BLaER1 (cell line): Measurements from ENCODE around the gene APC2.

ENCODE experiments used
- H3K27ac ChIP-seq: shearing (Covaris generic); formaldehyde crosslinking; 2 replicates; pipeline ENCODE4 v1.8.1; 2022
- H3K27me3 ChIP-seq: shearing (Covaris generic); formaldehyde crosslinking; 2 replicates; pipeline ENCODE4 v1.8.1; 2022
- H3K36me3 ChIP-seq: shearing (Covaris generic); formaldehyde crosslinking; 2 replicates; pipeline ENCODE4 v1.8.1; 2022
- H3K4me1 ChIP-seq: shearing (Covaris generic); formaldehyde crosslinking; 2 replicates; pipeline ENCODE4 v1.8.1; 2022
- H3K4me2 ChIP-seq: shearing (Covaris generic); formaldehyde crosslinking; 2 replicates; pipeline ENCODE4 v1.8.1; 2022
- H3K4me3 ChIP-seq: shearing (Covaris generic); formaldehyde crosslinking; 2 replicates; pipeline ENCODE4 v1.8.1; 2022
- H3K9ac ChIP-seq: shearing (Covaris generic); formaldehyde crosslinking; 2 replicates; pipeline ENCODE4 v1.8.1; 2022
- H3K9me3 ChIP-seq: shearing (Covaris generic); formaldehyde crosslinking; 2 replicates; pipeline ENCODE4 v1.8.1; 2022
- H4K20me1 ChIP-seq: shearing (Covaris generic); formaldehyde crosslinking; 2 replicates; pipeline ENCODE4 v1.8.1; 2022
- Cebpa-rat ChIP-seq: shearing (Covaris generic); IDR thresholded peaks from 2 replicates; pipeline ENCODE4 v1.8.1; 2022

The APC2 gene

DNA sequence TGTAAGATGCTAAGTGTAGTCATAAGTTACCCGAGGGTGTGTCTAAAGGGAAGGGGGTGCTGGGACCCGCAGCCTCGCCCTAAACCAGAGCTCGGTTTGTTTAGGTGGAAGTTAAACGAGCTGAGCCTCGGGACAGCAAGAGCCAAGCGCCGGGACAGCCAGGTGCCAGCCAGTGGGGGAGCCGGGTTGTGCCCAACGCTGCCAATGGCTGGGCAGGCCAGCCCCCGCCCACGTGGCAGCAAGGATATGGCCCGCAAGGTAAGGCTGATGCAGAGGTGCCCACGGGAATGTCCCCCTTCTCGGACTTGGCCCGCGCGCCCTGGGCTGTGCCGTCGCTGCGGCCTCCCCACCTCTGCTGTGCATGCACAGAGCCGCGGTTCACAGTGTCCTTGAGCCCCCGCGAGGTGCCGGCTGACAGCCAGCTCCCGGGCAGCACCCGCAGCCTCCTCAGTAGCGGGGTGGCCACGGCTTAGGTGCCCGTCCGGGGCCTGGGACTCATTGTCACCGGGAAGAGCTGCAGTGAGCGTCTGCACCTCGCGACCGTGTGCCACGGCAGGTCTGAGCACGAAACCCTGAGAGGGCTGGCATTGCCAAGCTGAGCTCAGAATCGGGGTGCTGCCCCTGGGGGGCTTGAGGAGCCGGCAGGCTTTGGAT lies 21.1 kb upstream of the APC2 start:
- peak overlapping the region; percentile 63; the same call in 1 of the 2 replicates for H3K9ac ChIP-seq
- peak overlapping the region; percentile 58 for H3K27ac ChIP-seq
- no peaks in the 10 kb centered on the region for H3K27me3 ChIP-seq
- H3K4me3 ChIP-seq, result no peak overlapping the region
- H3K4me1 ChIP-seq, result peaks cover 63% of the 10 kb centered on the region
- H3K9me3 ChIP-seq, result no peaks in the 10 kb centered on the region
- peak overlapping the region; percentile 94 for H3K4me2 ChIP-seq
- H4K20me1 ChIP-seq, result peaks cover 99% of the 10 kb centered on the region
- H3K36me3 ChIP-seq, result peaks cover 78% of the 10 kb centered on the region
- no peak for TF ChIP-seq Cebpa-rat

DNA sequence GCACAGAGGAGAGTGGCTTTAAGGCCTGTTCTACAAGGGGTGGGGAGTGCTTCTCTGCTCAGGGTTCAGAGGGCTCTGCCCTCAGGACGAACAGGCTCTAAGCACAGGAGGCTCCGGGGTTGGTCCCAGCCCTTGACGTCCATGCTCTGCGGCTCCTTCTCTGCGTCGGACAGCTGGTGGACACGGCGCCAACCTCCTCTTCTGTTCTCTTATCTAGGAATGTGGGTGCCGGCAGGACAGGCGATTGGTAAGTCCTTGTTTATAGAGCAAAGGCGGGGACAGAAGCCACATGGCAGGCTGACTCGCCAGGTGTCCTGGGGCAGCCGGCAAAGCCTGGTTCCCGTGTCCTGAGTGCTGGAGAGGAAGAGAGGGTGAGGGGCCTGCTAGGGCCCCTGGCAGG lies 20.2 kb upstream of the APC2 start:
- Histone ChIP-seq H4K20me1 (peaks cover 99% of the 10 kb centered on the region), H3K9ac (peak overlapping the region; percentile 43; the same call in 1 of the 2 replicates), H3K27me3 (no peaks in the 10 kb centered on the region), H3K9me3 (no peaks in the 10 kb centered on the region), H3K4me1 (peaks cover 58% of the 10 kb centered on the region), H3K36me3 (peaks cover 80% of the 10 kb centered on the region), H3K4me2 (peak overlapping the region; percentile 94; the same call in 1 of the 2 replicates), H3K27ac (peak overlapping the region; percentile 58), H3K4me3 (no peak overlapping the region)
- TF ChIP-seq Cebpa-rat, result no peak

DNA sequence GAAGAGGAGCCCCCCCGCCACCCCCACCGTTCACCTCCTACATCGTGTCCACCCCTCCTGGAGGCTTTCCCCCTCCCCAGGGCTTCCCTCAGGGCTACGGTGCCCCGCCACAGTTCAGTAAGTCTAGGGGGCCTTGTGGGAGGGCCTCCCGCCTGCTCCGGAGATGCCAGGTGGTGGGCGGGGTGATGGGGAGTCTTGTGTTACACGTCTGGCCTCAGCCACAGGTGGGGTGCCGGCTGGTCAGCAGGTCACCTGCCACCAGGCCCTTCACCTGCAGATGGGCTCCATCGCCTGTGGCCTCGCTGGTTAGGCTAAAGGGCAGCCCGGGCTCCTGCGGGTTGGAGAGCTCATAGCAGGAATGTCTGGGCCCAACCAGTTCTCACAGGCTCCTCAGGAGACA lies 19.7 kb upstream of the APC2 start:
- Histone ChIP-seq H3K9ac (0 out of 2 replicates have a peak overlapping the region, but pooled peaks have one; percentile 43), H3K4me1 (peaks cover 53% of the 10 kb centered on the region), H3K36me3 (peaks cover 79% of the 10 kb centered on the region), H4K20me1 (peaks cover 99% of the 10 kb centered on the region), H3K4me2 (no peak overlapping the region), H3K27me3 (no peaks in the 10 kb centered on the region), H3K27ac (no peak overlapping the region), H3K4me3 (no peak overlapping the region), H3K9me3 (no peaks in the 10 kb centered on the region)
- TF ChIP-seq Cebpa-rat, result no peak

DNA sequence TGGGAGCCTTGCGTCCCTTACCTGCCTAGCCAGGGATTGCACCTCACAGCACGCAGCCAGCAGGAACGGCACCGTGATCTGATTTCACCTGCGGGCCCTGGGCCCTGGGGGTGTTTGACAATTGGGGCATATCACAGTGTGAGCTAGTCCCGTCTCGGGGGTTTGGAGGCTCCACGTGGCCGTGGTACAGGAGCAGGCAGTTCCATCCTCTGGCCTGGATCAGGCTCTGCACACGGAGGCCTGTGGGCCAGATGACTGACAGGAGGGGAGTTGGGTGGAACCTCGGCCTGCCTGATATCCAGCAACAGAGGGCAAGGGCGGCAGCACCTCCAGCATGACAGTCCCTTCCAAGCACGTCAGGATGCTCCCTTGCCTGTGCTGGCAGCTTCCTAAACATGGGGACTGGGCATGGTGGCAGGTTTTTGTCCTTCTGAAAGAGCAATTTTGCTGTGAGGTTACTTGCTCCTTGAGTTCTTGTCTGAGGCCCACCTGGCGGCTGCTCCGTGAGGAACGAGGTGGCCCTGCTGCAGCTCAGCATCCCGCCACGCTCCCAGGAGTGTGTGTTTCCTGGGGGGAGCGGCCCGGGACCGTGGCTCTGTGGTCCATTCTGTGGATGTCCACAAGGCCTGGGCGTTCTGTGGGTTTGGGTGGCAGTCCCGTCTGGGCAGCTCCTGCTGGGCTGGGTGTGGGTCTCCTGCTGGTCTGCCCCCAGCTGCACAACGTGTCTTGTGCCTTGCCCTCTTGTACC lies 18.0 kb upstream of the APC2 start:
- Histone ChIP-seq H3K36me3 (peaks cover 77% of the 10 kb centered on the region), H3K9me3 (no peaks in the 10 kb centered on the region), H3K27me3 (no peaks in the 10 kb centered on the region), H3K4me2 (no peak overlapping the region), H3K4me3 (no peak overlapping the region), H3K4me1 (peaks cover 50% of the 10 kb centered on the region), H3K9ac (no peak overlapping the region), H4K20me1 (peaks cover 99% of the 10 kb centered on the region), H3K27ac (no peak overlapping the region)
- TF ChIP-seq Cebpa-rat, result no peak

DNA sequence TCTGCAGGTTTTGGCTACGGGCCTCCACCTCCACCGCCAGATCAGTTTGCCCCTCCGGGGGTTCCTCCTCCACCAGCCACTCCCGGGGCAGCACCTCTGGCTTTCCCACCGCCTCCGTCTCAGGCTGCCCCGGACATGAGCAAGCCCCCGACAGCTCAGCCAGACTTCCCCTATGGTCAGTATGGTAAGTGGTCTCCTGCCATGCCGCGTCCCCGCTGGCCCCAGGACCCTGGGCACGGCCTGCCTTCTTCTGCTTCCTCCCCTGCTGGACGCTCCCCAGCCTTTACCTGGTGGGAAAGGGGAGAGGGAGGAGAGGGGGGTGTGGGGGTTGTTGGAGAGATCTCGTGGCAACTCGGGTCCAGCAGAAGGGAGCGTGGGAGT lies 17.4 kb upstream of the APC2 start:
- Histone ChIP-seq H3K4me1 (peaks cover 50% of the 10 kb centered on the region), H3K9ac (no peak overlapping the region), H3K36me3 (peaks cover 77% of the 10 kb centered on the region), H3K4me2 (no peak overlapping the region), H3K4me3 (no peak overlapping the region), H3K27me3 (no peaks in the 10 kb centered on the region), H4K20me1 (peaks cover 99% of the 10 kb centered on the region), H3K9me3 (no peaks in the 10 kb centered on the region), H3K27ac (no peak overlapping the region)
- no peak for TF ChIP-seq Cebpa-rat

DNA sequence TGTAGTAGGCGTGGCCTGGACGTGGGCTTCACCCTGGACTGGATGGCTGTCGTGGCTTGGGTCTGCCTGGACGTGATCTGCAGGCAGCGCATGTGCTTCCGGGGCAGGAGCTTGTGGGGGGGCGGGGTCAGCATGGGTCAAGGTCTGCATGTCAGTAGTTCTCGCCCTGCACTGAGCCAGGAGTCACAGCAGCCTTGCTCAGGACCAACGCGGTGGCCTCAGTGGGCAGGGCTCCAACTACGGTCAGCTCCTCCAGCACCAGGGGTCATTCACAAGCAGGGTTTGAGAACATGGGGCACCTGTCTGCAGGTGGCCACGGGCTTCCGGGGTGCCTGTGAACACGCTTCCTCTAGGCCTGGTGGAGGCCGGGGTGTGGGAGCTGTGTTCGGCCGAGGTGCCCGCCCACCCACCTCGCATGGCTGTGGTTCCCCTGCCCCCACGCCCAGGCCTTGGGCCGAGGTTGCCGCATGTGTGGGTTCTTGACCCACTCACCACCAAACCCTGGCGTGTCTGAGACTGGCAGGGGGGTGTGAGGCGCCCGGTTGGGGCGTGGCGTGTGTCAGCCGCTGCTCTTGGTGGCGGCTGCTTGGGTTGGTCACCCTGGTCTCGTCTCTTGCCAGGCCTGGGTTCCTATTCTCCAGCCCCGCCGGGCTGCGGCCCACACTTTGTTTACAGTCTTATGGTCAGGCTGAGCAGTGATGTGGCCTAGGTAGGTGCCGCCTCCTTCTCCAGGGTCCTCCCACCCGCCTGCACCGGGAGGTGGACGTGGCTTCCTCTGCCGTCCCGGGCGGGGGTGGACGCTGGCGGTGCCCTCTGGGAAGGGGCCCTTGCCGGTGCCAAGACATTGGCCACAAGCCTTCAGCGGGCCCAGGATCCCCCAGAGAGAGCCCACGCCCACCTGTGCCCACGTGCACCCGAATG lies 16.5 kb upstream of the APC2 start:
- H3K27me3 ChIP-seq, result no peaks in the 10 kb centered on the region
- peaks cover 92% of the 10 kb centered on the region for H4K20me1 ChIP-seq
- no peak overlapping the region for H3K4me2 ChIP-seq
- no peaks in the 10 kb centered on the region for H3K9me3 ChIP-seq
- peaks cover 74% of the 10 kb centered on the region for H3K36me3 ChIP-seq
- no peak overlapping the region for H3K27ac ChIP-seq
- peaks cover 46% of the 10 kb centered on the region for H3K4me1 ChIP-seq
- no peak overlapping the region for H3K9ac ChIP-seq
- H3K4me3 ChIP-seq, result no peak overlapping the region
- TF ChIP-seq Cebpa-rat, result no peak

DNA sequence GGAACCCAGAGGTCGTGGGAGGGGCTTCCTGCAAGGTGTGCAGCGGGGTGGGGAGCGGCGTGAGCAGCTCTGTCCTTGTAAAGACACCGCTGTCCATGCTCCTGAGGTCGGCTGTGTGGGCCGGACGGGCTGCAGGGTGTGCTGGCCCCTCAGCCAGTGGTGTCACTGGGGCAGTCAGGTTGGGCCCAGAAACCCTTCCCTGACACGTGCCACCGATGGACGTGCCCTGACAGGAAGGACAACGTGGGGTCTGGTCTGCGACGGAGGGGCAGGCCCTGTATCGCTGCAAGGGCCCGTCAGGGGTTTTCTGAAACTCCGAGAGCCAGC lies 15.9 kb upstream of the APC2 start:
- Histone ChIP-seq H3K9ac (no peak overlapping the region), H3K36me3 (peaks cover 68% of the 10 kb centered on the region), H3K9me3 (no peaks in the 10 kb centered on the region), H3K4me3 (no peak overlapping the region), H4K20me1 (peaks cover 92% of the 10 kb centered on the region), H3K27me3 (no peaks in the 10 kb centered on the region), H3K27ac (no peak overlapping the region; the same call in 1 of the 2 replicates), H3K4me2 (no peak overlapping the region), H3K4me1 (peaks cover 40% of the 10 kb centered on the region)
- TF ChIP-seq Cebpa-rat, result no peak

DNA sequence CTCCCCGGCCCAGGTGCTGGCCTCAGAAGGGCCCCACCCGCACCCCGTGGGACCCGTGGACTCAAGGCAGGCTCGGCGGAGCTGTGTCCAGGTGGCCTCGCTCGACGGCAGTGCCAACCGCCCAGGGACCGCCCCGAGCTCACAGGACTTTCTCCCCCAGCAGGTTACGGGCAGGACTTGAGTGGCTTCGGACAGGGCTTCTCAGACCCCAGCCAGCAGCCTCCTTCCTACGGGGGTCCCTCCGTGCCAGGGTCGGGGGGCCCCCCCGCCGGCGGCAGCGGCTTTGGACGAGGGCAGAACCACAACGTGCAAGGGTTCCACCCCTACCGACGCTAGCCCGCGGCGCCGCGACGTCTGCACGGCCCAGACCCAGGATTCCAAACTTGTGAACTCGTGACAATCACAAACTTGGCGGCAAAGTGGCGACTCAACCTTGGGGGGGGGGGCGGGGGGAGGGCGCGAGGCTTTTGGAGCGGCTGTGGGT lies 15.3 kb upstream of the APC2 start:
- Histone ChIP-seq H3K4me2 (no peak overlapping the region), H3K4me1 (peaks cover 38% of the 10 kb centered on the region), H4K20me1 (peaks cover 92% of the 10 kb centered on the region), H3K36me3 (peaks cover 66% of the 10 kb centered on the region), H3K9me3 (no peaks in the 10 kb centered on the region), H3K4me3 (no peak overlapping the region), H3K27me3 (no peaks in the 10 kb centered on the region), H3K9ac (no peak overlapping the region), H3K27ac (no peak overlapping the region; the same call in 1 of the 2 replicates)
- TF ChIP-seq Cebpa-rat, result no peak

DNA sequence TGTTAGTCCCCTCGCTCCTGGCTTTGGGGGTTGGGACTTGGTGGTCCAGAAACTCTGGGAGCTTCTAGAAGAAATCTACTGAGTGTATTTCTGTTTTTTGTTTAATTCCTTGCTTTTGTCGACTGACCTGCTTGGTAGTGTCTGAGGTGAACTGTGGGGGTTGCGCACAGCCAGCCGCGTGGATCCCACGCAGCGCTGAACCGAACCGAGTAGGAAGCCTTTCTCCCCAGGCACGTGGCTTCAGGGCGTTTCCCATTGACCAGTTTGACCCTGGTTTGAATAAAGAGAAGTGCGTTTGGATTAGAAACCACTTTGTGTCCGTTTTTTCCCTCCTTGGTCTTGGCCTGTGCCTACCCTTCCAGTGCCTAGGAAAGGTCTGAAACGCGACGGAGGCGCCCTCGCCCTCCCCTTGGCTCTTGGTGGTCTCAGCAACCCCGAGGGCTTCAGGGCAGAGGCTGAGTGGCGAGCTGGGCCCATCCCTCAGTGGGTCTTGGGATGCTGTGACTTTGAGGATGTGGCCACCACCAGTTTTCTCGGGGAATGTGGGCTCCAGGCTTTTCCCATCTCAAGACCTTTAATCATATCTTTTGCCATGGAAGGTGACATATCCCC lies 14.4 kb upstream of the APC2 start:
- H3K9me3 ChIP-seq, result no peaks in the 10 kb centered on the region
- H3K9ac ChIP-seq, result no peak overlapping the region
- no peak overlapping the region for H3K4me3 ChIP-seq

More for the DNA sequence above, 14.4 kb upstream of the APC2 start:
- Histone ChIP-seq H3K27me3 (no peaks in the 10 kb centered on the region), H3K4me1 (peaks cover 42% of the 10 kb centered on the region), H4K20me1 (peaks cover 92% of the 10 kb centered on the region), H3K36me3 (peaks cover 66% of the 10 kb centered on the region), H3K4me2 (no peak overlapping the region), H3K27ac (no peak overlapping the region)
- TF ChIP-seq Cebpa-rat, result no peak
